Measurements from ENCODE around the gene PRKCA. TPM values are rescaled to one million over a fixed set of nuclear protein-coding genes. Genes with fewer than 3 reads are reported as not detected.

The PRKCA gene
- total and polyA plus RNA-seq, 9 of the 15 experiments (the other 6 are each of a cell fraction or from before 2014, with no cell fraction given), result 3.2 to 33.0 (median 17.8) TPM

GRCh38 chr17:66443166-66443565 lies 140.8 kb downstream of the PRKCA start:
- no peak for DNase-seq (ENCODE audit: extremely low read depth in 1 of 4, low spot score in 3 of 4)
- in situ Hi-C loops (cut with MboI) (no loop called here), intact Hi-C loops (cut with micrococcal nuclease) (no loop called here)
- H4K20me1 ChIP-seq (replicated peaks; ENCODE audit: control insufficient read depth, insufficient read depth, low read length), result no peaks in the 10 kb centered on the region
- H2AFZ ChIP-seq (ENCODE audit: low read depth, low read length), result no peak overlapping the region
- peaks cover 4 to 11% of the 10 kb centered on the region in 2 experiments; a peak in 3 of 5 replicates for H3K4me1 ChIP-seq (replicated peaks in 1 of 2; ENCODE audit: control insufficient read depth in 2 of 2, insufficient read depth in 2 of 2, low read length in 2 of 2)
- ChIA-PET POLR2A (interaction anchor here (1.6 kb wide), 1 partner anchor 9 kb away, joined by 8 read pairs; no protein-coding TSS in a partner anchor), CTCF (ENCODE audit: low intra/inter-chr PET ratio) (no interaction called here)
- no peaks in the 10 kb centered on the region; the same call in 1 of the 3 replicates for H3K79me2 ChIP-seq (ENCODE audit: control insufficient read depth, insufficient read depth, low read length)
- H3K36me3 ChIP-seq (ENCODE audit: control insufficient read depth, insufficient read depth, low read length), result no peaks in the 10 kb centered on the region; the same call in 2 of the 3 replicates
- ATAC-seq, result no peak
- TF ChIP-seq TAF7 (tag; IDR thresholded peaks at IDR 0.05) (no peak), ZNF121 (CRISPR knock-in tag; conservative IDR thresholded peaks at IDR 0.05) (no peak), SRSF9 (IDR thresholded peaks at IDR 0.05; ENCODE audit: borderline replicate concordance, low read depth, low read length) (no peak), FOXJ3 (CRISPR knock-in tag; IDR thresholded peaks at IDR 0.05) (no peak), MXD1 (CRISPR knock-in tag; IDR thresholded peaks at IDR 0.05; ENCODE audit: borderline replicate concordance, poor library complexity, severe bottlenecking) (no peak), NCOA2 (IDR thresholded peaks at IDR 0.05; ENCODE audit: partially characterized antibody in 2 of 2) (no peak), PHTF2 (CRISPR knock-in tag; IDR thresholded peaks at IDR 0.05) (no peak), FOXK2 (conservative IDR thresholded peaks at IDR 0.05 in 1 of 2, IDR thresholded peaks at IDR 0.05 in 1 of 2; ENCODE audit: low read depth in 2 of 2) (no peak), SMARCA5 (IDR thresholded peaks at IDR 0.05) (no peak), HDAC3 (IDR thresholded peaks at IDR 0.05; ENCODE audit: borderline replicate concordance, partially characterized antibody) (no peak), ETV1 (tag; conservative IDR thresholded peaks at IDR 0.05; ENCODE audit: low read depth) (no peak), PURB (CRISPR knock-in tag; IDR thresholded peaks at IDR 0.05; ENCODE audit: low read depth) (no peak)
- FAIRE-seq, result no peak
- no peak overlapping the region for H3K4me3 ChIP-seq
- H3K9ac ChIP-seq (ENCODE audit: insufficient read depth in 1 of 2, low read depth in 2 of 2, low read length in 2 of 2), result no peak overlapping the region
- no peaks in the 10 kb centered on the region for H3K27me3 ChIP-seq (ENCODE audit: control insufficient read depth in 2 of 2, insufficient read depth in 2 of 2, low read length in 2 of 2)
- H3K4me2 ChIP-seq (ENCODE audit: insufficient read depth, low read length), result no peak overlapping the region
- no TSS peak for BruUV-seq (replicated peaks)
- H3K9me1 ChIP-seq (ENCODE audit: control insufficient read depth, insufficient read depth, low read length), result no peaks in the 10 kb centered on the region
- H3K9me3 ChIP-seq (replicated peaks; ENCODE audit: control insufficient read depth, insufficient read depth, low read depth, low read length), result no peaks in the 10 kb centered on the region
- WGBS (ENCODE audit: insufficient coverage, low coverage, missing lambda C conversion rate), result 100% methylated on average over 2 of the region's 2 CpGs
- H3K27ac ChIP-seq (ENCODE audit: extremely low read depth, low read depth, low read length), result no peak overlapping the region

Data from K562 (cell line).